ENCODE measurements around the gene VAV2. TPM values are rescaled to one million over a fixed set of nuclear protein-coding genes. Genes with fewer than 3 reads are reported as not detected.

VAV2 gene
- total RNA-seq, 3 donors from 2014 or later, result 5.3 to 9.5 (median 8.8) TPM

DNA sequence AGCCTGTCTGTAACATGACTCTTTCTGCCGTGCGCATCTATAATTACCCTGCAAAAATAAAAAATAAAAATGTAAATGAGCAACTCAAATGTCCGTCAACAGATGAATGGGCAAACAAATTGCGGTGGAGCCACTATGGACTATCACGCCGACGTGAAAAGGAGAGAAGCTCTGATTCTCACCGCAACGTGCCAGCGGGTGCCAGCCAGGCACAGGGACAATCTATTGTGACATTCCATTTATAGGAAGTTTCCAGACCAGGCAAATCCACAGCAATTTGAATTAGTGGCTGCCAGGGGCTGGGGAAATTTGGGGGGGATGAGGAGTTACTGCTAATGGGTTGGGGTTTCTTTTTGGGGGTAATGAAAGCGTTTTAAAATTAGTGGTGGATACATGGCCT is 96.8 kb downstream of the VAV2 start:
- intact Hi-C loops (cut with DNase I; ENCODE audit: low total_unique reads), result no loop called here
- TF ChIP-seq, protein P1, sequence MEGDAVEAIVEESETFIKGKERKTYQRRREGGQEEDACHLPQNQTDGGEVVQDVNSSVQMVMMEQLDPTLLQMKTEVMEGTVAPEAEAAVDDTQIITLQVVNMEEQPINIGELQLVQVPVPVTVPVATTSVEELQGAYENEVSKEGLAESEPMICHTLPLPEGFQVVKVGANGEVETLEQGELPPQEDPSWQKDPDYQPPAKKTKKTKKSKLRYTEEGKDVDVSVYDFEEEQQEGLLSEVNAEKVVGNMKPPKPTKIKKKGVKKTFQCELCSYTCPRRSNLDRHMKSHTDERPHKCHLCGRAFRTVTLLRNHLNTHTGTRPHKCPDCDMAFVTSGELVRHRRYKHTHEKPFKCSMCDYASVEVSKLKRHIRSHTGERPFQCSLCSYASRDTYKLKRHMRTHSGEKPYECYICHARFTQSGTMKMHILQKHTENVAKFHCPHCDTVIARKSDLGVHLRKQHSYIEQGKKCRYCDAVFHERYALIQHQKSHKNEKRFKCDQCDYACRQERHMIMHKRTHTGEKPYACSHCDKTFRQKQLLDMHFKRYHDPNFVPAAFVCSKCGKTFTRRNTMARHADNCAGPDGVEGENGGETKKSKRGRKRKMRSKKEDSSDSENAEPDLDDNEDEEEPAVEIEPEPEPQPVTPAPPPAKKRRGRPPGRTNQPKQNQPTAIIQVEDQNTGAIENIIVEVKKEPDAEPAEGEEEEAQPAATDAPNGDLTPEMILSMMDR (IDR thresholded peaks at IDR 0.05), result no peak
- TF ChIP-seq POLR2AphosphoS5 (IDR thresholded peaks at IDR 0.05) (no peak), POLR2A (IDR thresholded peaks at IDR 0.05) (no peak)
- H3K36me3 ChIP-seq, result no peaks in the 10 kb centered on the region
- H3K9me3 ChIP-seq, result no peaks in the 10 kb centered on the region
- no peaks in the 10 kb centered on the region for H3K4me1 ChIP-seq
- no peak overlapping the region for H3K27ac ChIP-seq
- no peak for DNase-seq (ENCODE audit: low spot score in 2 of 2)
- no peak overlapping the region for H3K4me3 ChIP-seq
- no peaks in the 10 kb centered on the region for H3K27me3 ChIP-seq

DNA sequence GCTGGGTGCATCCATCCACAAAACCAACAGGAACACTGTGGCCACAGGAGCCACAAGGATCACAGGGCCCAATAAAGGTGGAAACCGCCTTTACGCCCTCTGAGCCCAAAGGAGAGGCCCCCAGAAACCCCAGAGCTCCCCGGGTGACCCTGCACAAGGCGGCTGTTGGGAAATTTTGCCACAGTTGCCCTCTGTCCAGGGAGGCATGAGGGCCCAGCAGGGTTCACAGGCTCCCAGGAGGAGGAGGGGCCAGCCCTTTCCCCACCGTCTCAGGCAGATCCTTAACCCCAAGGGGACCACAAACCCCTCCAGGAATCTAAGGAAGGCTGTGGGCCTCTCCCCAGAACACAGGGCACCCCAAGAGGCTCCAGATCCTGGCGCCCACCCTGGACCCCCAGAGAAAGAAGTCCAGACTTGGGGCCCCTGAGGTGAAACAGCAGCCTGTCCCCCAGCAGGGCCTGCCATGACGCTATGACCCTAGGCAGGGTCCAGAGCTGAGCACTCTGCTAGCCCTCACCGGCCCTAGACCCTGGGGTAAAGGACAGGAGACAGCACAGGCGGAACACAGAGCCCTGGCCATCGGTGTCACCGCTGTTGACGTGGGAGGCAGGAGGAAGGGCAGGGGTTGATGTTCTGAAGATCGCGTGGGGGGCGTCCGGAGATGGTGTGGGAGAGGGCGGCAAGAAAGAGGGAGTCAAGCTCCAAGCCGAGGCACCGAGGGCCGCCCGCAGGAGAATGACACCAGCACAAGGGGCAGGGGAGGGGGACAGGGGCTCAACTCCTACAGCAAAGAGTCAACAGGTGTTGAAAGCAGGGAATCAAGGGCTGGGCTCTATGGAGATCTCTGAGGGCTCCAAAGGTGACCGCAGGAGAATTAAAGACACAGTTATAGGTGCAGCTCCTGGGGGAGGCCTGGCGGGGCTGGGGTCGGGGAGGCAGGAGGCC is 97.5 kb downstream of the VAV2 start:
- H3K4me1 ChIP-seq, result no peaks in the 10 kb centered on the region
- no peaks in the 10 kb centered on the region for H3K9me3 ChIP-seq
- no peaks in the 10 kb centered on the region for H3K36me3 ChIP-seq
- intact Hi-C loops (cut with DNase I; ENCODE audit: low total_unique reads), result no loop called here
- no peak overlapping the region for H3K4me3 ChIP-seq
- TF ChIP-seq POLR2A (IDR thresholded peaks at IDR 0.05) (no peak), POLR2AphosphoS5 (IDR thresholded peaks at IDR 0.05) (no peak)
- TF ChIP-seq, protein P1 (IDR thresholded peaks at IDR 0.05), result no peak
- H3K27me3 ChIP-seq, result no peaks in the 10 kb centered on the region
- no peak overlapping the region for H3K27ac ChIP-seq
- DNase-seq (ENCODE audit: low spot score in 2 of 2), result no peak

DNA sequence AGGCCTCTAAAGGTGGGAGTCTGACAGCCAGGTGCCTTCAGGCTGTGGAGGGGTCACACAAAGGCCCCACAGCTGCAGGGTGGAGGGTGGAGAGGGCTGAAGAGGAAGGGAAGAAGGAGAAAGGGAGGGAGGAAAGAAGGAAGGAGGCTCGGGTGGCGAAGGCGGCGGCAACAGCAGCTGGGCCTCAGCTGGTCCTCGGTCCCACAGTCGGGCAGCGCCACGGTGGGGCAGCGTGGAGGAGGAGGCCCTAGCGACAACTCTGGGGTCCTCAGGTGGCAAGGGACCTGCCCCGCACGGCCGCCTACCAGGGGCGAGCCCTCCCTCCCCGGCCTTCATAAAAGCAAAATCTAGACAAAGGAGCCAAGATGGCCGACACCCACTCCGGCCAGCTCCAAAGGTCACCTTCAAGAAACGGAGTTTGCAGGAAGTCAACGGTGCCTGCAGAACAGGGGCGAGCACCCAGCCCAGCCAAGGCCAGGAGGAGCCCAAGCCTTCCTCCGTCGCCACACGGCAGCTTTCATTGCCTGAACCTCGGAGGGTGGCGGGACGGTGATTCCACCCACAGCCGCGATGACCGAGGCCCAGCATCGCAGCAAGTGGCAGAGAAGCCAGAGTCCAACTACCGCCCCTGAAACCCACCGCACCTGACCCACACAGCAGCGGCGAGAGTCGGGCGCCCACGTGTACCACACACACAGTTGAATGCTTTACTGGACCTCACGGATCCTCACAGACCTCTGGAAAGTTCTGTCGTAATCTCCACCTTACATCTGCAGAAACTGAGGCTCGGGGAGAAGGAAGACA is 98.7 kb downstream of the VAV2 start:
- DNase-seq (ENCODE audit: low spot score in 2 of 2), result no peak
- Histone ChIP-seq H3K4me1 (no peaks in the 10 kb centered on the region), H3K27ac (no peak overlapping the region), H3K27me3 (no peaks in the 10 kb centered on the region), H3K4me3 (no peak overlapping the region), H3K9me3 (no peaks in the 10 kb centered on the region), H3K36me3 (no peaks in the 10 kb centered on the region)
- intact Hi-C loops (cut with DNase I; ENCODE audit: low total_unique reads), result no loop called here
- TF ChIP-seq POLR2AphosphoS5 (IDR thresholded peaks at IDR 0.05) (no peak), POLR2A (IDR thresholded peaks at IDR 0.05) (no peak)
- TF ChIP-seq, protein P1 (IDR thresholded peaks at IDR 0.05), result no peak

DNA sequence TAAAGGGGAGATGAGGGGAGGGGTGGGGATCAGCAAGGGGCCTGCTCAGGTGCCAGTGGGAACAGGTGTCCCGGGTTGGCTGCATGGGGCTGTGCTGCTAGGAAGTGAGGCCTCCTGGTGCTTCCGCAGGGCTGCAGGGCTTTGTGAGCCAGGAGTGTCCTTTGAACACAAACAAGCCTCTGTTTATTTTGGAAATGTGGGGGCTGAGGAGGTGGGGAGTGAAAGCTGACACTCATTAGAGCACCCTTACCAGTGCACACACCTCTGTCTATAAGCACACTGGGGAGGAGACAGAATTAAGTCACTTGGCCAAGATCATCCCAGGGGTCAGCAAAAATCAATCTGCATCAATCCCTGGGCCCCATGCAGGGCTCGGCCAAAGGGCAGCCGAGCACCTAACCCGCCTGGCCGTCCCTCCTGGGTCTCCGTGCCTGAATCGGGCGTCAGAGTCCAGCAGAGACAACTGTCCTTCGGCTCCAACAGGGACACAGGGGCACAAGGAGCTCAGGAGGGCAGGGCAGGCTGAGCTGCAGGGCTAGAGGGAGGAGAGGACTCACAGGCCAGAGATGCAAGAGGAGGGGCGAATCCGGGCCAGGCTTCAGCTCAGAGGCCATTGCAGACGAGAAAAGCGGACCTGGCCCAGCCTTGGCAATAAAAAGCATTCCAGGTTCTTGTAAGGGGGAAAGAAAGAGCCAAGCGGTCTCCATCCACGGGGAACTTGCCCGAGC is 99.8 kb downstream of the VAV2 start:
- Histone ChIP-seq H3K9me3 (no peaks in the 10 kb centered on the region), H3K27ac (no peak overlapping the region), H3K27me3 (no peaks in the 10 kb centered on the region), H3K4me3 (no peak overlapping the region), H3K4me1 (no peaks in the 10 kb centered on the region), H3K36me3 (no peaks in the 10 kb centered on the region)
- intact Hi-C loops (cut with DNase I; ENCODE audit: low total_unique reads), result no loop called here
- TF ChIP-seq POLR2AphosphoS5 (IDR thresholded peaks at IDR 0.05), result no peak
- TF ChIP-seq, protein P1 (IDR thresholded peaks at IDR 0.05), result no peak
- no peak for TF ChIP-seq POLR2A (IDR thresholded peaks at IDR 0.05)
- no peak for DNase-seq (ENCODE audit: low spot score in 2 of 2)

Measured in breast epithelium (tissue), 4 donors.